Cerebellar nuclear complex (tissue), 1 donor: Measurements from ENCODE around the gene CCDC9B.

Experiments used
- DNase-seq, 2 experiments: peaks; one replicate each; lab custom pipeline; 2025; lab: John Stamatoyannopoulos, UW

CCDC9B gene

DNA sequence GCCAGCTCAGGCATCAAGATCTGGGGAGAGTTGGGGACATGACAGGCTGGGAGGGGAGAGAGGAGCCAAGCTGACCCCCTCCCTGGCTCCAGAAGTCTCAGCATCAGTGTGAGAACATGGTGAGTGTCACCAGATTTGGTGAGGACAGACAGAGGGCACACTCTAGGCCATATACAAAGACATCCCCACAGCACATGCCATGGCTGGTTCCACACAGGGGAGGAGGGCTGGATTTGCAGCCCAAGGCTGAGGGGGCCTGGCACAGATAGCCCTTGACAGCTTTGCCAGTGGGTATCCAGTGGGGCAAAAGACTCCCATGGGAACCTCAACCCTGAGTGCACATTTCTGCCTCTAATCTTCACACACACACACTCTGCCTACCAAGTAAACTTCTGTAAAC, 47.7 kb downstream of the CCDC9B start:
- no peak for DNase-seq

DNA sequence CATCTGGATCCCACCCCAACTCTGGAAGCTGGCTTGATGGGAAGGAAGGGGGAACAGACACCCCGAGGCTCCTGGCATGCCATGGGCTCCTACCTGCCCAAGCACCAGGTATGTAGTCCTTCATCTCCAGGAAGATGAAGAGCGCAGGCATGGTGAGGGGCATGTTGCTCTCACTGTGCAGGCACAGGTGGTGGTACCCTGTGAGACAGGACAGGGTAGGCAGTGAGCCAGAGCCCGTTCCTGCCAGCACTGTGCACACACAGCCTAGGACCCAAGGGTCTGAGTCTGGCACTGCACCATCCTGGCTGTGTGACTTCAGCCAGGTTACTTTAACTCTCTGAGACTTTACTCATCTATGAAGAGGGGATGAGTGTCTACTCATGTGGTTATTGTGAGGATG, 48.5 kb downstream of the CCDC9B start:
- DNase-seq: no peak

DNA sequence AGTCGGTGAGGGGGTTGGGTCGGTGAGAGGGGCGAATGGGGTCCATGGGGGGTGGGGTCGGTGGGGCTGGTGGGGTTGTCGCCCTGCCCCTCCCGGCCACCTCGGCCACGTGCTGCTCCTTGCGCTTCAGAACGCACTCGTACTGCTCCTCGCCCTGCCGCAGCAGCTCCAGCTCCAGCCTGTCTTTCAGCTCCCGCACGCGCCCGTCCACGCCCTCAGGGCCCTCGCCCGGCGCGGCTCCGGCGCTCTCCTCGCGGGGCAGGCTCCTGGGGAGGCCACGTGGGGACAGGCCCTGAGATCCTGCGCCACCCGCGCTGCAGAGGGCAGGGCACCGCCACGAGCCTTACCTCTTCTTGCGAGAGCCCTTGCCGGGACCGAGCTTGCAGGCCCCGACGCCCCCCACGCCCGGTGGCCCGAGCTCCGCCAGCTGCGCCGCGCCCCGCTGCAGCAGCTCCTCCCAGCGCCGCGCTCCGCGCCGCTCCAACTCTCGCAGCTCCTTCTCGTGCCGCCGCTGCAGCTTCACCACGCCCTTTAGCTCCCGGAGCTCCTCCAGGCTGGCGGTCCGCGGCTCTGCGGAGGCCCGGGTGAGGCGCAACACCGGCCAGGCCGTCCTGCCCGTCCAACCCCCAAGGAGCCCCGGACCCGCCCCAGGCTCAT, 49.7 kb downstream of the CCDC9B start:
- no peak for DNase-seq

DNA sequence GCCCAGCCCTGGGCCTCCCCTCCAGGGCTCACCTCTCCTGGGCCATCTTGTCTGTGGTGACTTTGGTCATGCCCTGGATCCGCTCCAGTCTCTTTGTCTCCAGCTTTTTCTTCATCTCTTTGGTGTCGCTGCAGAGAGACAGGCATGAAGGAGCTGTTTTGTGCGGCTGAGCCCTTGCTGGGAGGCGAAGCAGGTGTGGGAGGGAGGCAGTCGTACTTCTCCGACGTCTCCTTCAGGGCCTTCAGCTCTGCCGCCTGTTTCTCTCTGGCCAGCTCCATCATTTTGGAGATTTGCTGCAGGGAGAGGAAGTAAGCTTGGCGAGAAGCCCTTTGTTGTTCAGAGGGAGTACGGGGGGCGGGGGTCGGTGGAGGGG, 50.2 kb downstream of the CCDC9B start:
- DNase-seq: no peak

DNA sequence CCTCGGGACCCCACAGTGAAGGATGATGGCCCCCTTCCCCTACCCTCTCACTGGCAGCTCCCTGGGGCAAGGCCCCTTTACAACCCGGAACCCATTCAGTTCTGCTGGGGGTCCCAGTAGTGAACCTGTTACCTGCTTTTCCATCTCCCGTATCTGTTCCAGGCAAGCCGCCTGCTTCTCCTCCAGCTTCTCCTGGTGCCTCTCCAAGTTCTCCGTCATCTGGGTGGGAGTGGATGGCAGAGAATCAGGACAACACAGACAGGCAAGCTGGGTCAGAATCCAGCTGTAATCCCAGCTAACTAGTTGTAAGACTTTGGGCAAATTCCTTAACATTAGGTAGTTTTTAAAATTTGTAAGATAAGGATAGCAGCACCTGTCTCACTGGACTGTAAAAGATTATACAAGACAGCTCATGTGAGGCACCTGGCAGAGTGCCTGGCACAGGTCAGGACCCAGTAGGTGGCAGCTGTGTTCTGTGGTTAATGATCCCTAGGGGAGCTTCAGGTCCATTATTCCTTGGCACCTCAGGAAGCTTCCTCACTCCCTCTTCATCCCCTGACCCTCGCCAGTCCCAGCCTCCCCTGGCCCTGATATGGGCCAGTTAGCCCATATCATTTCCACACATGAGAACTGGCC, 51.5 kb downstream of the CCDC9B start:
- DNase-seq: no peak

DNA sequence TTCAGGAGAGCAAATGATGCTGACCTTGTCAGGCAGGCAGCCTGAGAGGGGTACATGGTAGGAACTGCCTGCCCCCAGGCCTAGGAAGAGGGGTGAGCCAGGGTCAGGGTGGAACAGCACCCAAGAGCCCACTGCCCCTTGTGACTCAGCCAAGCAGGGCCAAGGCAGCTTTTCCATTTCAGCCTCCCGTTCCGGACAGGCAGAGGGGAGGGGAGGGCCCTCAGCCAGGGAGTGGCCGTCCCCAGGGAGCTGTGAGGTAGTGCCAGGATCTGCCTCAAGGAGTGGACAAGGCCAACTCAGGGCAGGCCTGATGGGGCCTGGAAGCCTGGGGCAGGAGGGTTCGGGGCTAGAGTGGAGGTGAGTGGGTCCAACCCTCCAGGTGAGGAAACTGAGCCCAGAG, 52.8 kb downstream of the CCDC9B start:
- no peak for DNase-seq

DNA sequence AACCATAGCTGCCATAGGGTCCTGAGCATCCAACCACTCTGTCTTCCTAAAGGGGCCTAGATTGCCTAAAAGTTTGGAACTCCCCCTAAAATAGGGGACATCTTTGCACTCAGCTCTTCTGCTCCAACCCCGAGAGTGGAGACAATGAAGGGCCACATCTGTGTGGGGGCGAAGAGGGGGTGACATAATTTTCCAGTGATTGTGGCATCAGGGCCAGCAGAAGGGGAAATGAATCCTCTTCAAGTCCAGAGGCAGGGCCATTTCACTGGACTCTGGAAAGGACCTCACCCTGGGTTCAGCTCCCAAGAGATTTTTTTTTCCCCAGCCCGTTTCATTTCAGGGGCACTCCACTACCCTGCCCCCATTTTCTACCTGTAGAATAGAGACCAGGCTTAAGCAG, 53.2 kb downstream of the CCDC9B start:
- no peak for DNase-seq

DNA sequence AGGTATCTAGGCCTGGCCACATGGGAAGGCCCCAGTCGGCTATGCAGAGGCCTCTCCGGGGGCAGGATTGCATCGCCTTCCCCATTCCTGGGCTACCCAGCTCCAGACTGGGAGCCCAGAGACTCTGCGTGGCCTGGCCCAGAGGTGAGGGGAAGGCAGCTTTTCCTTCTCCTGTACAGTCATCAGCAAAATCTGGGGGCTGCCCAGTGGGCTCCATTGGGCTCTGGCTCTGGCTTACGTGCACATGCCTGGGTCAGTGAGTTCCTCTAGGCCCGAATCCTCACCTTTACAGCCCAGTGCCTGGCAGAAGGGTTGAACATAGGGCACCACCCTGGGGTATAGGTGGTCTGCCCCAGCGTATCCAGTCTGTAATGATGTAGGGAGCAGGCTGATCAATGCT, 53.9 kb downstream of the CCDC9B start:
- no peak for DNase-seq

DNA sequence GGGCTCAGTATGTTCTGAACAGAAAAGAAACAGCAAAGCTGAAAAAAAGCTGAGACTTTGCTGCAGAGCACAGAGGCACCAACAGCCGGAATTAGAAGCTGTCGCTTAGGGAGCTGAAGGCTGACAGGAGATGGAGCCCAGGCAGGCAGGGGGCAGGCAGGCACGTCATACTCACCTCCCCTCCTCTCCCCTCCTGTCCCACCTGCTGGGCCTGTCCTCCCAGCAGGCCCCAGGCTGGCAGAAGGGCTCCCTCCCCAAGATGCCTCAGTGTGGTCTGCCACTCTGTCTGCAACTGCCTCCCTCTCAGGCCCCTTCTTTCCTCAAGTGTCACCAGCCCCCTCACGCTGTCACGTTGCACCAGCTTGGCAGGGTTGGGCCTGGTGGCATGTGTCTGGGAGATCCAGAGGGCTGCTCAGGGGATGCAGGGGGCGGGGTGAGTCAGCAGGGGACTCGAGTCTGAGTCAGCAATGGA, 54.6 kb downstream of the CCDC9B start:
- DNase-seq: no peak

DNA sequence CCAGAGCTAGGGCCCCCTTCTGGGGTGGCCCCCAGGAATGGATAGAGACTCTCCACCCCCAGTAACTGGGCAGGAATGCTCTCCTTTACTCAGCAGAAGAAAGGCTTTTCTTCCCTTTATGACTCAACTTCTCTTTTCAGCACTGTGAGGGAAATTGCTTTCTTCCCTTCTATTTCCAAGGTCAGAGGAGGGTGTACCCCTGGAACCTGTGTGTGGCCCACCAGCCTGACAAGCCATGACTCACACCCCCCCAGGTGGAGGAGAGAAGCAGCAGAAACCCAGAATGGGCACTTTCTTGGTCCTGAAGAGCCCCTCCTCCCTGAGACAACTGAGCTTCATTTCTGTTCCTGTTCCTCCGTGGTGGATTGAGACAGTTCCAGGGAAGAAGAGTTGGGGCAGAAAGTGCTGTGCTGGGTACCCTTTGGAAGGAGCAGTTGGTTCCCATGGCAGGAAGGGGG, 55.2 kb downstream of the CCDC9B start:
- no peak for DNase-seq

DNA sequence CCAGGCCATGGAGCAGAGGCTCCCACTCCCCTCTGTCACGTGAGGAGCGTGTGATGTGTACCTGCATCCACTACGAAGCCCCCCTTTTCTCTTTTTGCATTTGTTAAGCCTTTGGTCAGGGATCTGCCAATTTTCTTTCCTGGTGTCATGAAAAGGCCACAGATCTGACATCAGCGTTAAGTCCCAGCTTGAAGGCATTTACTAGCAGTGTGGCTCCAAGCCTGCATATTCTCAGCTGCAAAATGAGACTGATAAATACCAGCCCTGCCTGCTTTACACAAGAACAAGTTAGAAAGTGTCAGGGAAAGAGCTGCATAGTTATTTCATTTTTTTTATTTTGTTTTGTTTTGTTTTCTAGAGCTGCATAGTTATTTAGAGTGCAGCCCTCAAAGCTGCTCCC, 55.6 kb downstream of the CCDC9B start:
- DNase-seq: no peak

DNA sequence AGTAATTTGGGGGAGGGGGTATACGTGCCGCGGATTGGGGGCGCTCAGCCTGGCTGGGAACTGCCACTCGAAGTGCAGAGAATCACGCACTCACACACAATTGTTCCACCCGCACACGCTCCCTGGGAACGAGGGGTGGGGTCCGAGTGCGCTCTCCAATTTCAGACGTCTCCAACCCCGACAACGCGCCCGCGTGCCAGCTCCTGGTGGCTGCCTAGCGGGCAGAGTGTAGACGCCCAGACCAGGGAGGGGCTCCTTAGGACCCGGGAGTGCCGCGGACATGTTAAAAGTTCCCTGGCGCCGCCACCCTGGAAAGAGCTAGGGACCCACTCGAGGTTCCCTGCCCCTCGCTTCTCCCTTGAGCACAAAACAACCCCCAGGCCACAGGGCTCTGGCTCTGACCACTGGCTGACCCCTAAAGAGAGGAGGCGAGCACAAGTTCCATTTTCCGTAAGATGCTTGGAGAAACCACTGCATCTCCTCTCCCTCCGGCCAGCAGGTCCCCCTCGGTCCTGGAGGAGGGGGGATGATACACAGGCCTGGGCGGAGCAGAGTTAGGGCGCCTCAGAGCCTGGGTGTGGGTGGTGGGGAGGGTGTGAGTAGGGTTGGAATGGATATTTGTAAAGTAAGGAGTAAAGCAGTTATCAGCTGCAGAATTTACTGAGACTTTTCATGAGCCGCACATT, 57.0 kb downstream of the CCDC9B start:
- DNase-seq: no peak

DNA sequence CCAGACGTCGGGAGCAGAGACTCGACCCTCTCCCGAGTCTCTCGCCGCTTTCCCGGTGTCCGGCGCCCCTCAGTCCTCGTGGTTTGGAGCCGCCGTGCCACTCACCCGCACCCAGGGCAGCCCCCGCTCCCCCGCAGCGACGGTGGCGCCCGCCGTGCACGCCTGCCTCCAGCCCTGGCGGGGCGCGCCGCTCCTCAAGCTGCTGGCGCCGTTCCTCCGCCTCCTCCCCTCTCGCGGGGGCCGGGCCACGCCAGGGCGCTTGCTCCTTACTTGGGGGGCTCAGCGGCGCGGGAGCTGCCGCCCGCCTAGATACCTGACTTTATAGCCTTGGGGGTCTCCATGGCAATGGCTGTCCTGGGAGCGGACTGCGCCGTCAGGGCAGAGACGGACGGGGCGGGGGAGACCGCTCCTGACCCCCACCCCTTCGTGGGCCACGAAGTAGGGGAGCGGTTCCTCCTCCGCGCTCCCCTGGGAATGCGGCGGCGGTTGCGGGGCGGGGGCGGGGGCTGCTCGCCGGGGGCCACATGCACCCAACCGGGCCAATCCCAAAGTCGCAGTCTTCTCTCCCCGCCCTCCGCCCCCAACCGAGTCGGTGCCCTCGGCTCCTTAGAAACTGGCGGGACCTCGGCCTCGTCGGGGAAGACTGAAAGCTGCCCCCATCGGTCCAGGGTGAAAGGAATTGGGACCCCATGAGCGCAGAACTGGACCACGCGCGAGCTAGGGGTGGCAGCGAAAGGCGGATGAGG, 57.7 kb downstream of the CCDC9B start, which contains the start of gene ANKRD63:
Gene ANKRD63 (minus strand): TSS at position 196 of the 746 bp plus-strand sequence. CDS start 478 bp downstream, outside the sequence.
- no peak for DNase-seq

DNA sequence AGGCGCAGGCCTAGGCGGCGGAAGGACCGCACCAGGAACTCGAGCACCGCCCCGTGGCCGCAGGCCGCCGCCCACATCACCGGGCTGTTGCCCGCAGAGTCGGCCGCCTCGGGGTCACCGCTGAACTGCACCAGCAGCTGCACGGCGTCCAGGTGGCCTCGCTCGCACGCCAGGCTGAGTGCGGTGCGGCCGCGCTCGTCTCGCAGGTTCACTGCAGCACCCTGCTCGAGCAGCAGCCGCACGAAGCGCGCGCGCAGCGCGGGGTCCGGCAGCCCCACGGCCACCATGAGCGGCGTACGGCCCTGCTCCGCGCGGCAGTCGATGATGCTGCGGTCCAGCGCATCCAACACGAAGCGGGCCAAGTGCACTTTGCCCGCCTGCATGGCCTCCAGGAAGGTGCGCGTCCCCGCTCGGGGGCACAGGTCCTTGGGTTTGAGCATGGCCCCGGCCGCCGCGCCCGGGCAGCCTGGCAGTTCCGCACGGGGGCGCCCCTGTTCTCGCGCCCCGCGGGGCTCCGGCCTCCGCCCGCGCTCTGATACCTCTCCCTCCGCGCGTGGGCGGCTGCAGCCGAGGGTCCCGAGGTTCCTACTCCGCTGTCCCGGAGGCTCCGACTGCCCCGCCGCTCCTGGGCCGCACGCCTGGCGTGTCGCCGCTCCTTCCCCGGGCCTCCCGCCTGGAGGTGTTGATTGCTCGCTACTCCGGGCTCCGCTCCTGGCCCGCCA, 58.4 kb downstream of the CCDC9B start:
- no peak for DNase-seq

DNA sequence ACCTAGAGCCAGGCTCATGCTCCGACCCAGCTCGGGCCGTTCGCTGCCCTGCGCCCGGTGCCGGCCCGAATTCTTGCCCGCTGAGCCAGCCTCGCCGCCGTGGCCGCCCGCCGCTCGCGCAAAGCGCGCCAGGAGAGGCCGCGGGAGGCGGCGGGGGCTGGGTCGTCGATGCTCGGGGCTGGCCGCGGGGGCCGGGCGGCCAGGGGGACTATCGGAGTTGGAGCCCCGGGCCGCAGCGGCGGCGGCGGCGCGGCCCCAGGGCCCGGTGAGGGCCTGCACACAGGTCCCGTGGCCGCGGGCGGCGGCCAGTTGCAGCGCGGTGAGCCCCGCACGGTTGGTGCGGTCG, 59.0 kb downstream of the CCDC9B start:
- DNase-seq: no peak
